SK-N-SH (cell line): ENCODE measurements around the gene VPS33A. TPM values are rescaled to one million over a fixed set of nuclear protein-coding genes. Genes with fewer than 3 reads are reported as not detected.

Source experiments
- CTCF ChIA-PET: fragments of 300-600, 350-600 bp; formaldehyde crosslinking; extraction: SDS; loops from one replicate; lab custom pipeline; 2021; lab: Yijun Ruan, JAX
- POLR2A ChIA-PET: fragments of 350-600 bp; sonication (Branson Sonifier 250); formaldehyde crosslinking; extraction: SDS; loops from one replicate; lab custom pipeline; 2020; ENCODE audit warnings: antibody characterized with exemption, inconsistent platforms; lab: Yijun Ruan, JAX
- DNase-seq: peaks from one replicate; pipeline ENCODE4 v3.0.0; 2012
- H2AFZ ChIP-seq: fragments of 200-600 bp; sonication (generic); 2 replicates; pipeline ENCODE4 v1.8.1; 2016; ENCODE audit warnings: antibody characterized with exemption, mild to moderate bottlenecking, low read depth
- H3F3A ChIP-seq: fragments of 200-600 bp; sonication (generic); replicated peaks from 2 replicates; pipeline ENCODE3; 2016; ENCODE audit warnings: antibody characterized with exemption, mild to moderate bottlenecking; ENCODE audit not compliant: insufficient read depth
- H3K27ac ChIP-seq, 2 experiments: fragments of 200-500 bp in 1 of 2; fragments of 200-600 bp in 1 of 2; sonication (Bioruptor generic) in 1 of 2; sonication (generic), shearing (Covaris generic) in 1 of 2; 2 replicates each; pipeline versions ENCODE4 v1.5.1 to v1.6.1; 2014 to 2016; ENCODE audit warnings: low read depth in 2 of 2, inconsistent platforms in 1 of 2, low read length in 1 of 2, mild to moderate bottlenecking in 1 of 2, mixed read lengths in 1 of 2
- H3K27me3 ChIP-seq: fragments of 200-600 bp; sonication (generic), shearing (Covaris generic); 2 replicates; pipeline ENCODE4 v1.6.1; 2016; ENCODE audit warnings: mixed run types; ENCODE audit not compliant: insufficient read depth
- H3K36me3 ChIP-seq, 2 experiments: fragments of 200-500 bp in 1 of 2; fragments of 200-600 bp in 1 of 2; sonication (Bioruptor generic) in 1 of 2; sonication (generic) in 1 of 2; replicated peaks in 1 of 2; 2 replicates each; pipeline versions ENCODE3 to v1.5.1; 2014 to 2016; ENCODE audit warnings: low read length in 1 of 2, mild to moderate bottlenecking in 1 of 2; ENCODE audit not compliant: insufficient read depth in 2 of 2, control insufficient read depth in 1 of 2
- H3K4me1 ChIP-seq, 2 experiments: fragments of 200-500 bp in 1 of 2; fragments of 200-600 bp in 1 of 2; sonication (Bioruptor generic) in 1 of 2; sonication (generic), shearing (Covaris generic) in 1 of 2; 2 replicates each; pipeline versions ENCODE4 v1.5.1 to v1.6.1; 2014 to 2016; ENCODE audit warnings: low read depth in 1 of 2, low read length in 1 of 2, mixed run types in 1 of 2; ENCODE audit not compliant: insufficient read depth in 2 of 2, control insufficient read depth in 1 of 2
- H3K4me2 ChIP-seq: fragments of 200-600 bp; sonication (generic), shearing (Covaris generic); 2 replicates; pipeline ENCODE4 v1.6.1; 2017; ENCODE audit warnings: mixed run types
- H3K4me3 ChIP-seq, 2 experiments: fragments of 200-500 bp in 1 of 2; fragments of 200-600 bp in 1 of 2; sonication (Bioruptor generic) in 1 of 2; sonication (generic), shearing (Covaris generic) in 1 of 2; 2 replicates each; pipeline versions ENCODE4 v1.5.1 to v1.8.1; 2014 to 2016; ENCODE audit warnings: low read depth in 2 of 2, inconsistent platforms in 1 of 2, low read length in 1 of 2, mild to moderate bottlenecking in 1 of 2, mixed read lengths in 1 of 2, moderate library complexity in 1 of 2
- H3K79me2 ChIP-seq: fragments of 200-600 bp; sonication (generic); 2 replicates; pipeline ENCODE4 v1.8.1; 2017; ENCODE audit warnings: mild to moderate bottlenecking; ENCODE audit not compliant: insufficient read depth
- H3K9ac ChIP-seq: fragments of 200-600 bp; sonication (generic); 2 replicates; pipeline ENCODE4 v1.6.1; 2017; ENCODE audit warnings: mixed run types
- H3K9me2 ChIP-seq: fragments of 200-600 bp; sonication (generic); 2 replicates; pipeline ENCODE4 v1.6.1; 2017; ENCODE audit warnings: mixed run types
- H3K9me3 ChIP-seq: fragments of 200-600 bp; sonication (generic); 2 replicates; pipeline ENCODE4 v1.6.1; 2017; ENCODE audit warnings: mixed run types, mild to moderate bottlenecking, moderate library complexity
- H4K20me1 ChIP-seq: fragments of 200-600 bp; sonication (generic); 2 replicates; pipeline ENCODE4 v1.6.1; 2017; ENCODE audit warnings: mild to moderate bottlenecking, mixed run types; ENCODE audit not compliant: insufficient read depth
- CHD2 ChIP-seq: fragments of 150-350 bp; IDR thresholded peaks from 2 replicates; pipeline ENCODE4 v1.6.1; 2018; ENCODE audit warnings: low read length; ENCODE audit not compliant: partially characterized antibody
- ELF1 ChIP-seq: IDR thresholded peaks from 2 replicates; pipeline ENCODE4 v1.4.0; 2012
- MEF2A ChIP-seq: IDR thresholded peaks from 2 replicates; pipeline ENCODE4 v1.4.0; 2012; ENCODE audit warnings: low read depth, borderline replicate concordance
- MXI1 ChIP-seq: IDR thresholded peaks from 2 replicates; pipeline ENCODE4 v1.6.1; 2012; ENCODE audit warnings: mild to moderate bottlenecking, low read depth, low read length, improper control_type of control experiment
- NFIC ChIP-seq: IDR thresholded peaks from 2 replicates; pipeline ENCODE4 v1.4.0; 2012; ENCODE audit warnings: borderline replicate concordance
- RXRA ChIP-seq: IDR thresholded peaks from 2 replicates; pipeline ENCODE4 v1.4.0; 2012; ENCODE audit warnings: low read depth, mild to moderate bottlenecking, borderline replicate concordance
- SIN3A ChIP-seq: IDR thresholded peaks from 2 replicates; pipeline ENCODE4 v1.6.1; 2012; ENCODE audit warnings: low read depth, mild to moderate bottlenecking, low read length, moderate library complexity, borderline replicate concordance
- TAF1 ChIP-seq: IDR thresholded peaks from 2 replicates; pipeline ENCODE4 v1.6.1; 2012; ENCODE audit warnings: low read depth, mild to moderate bottlenecking, low read length, moderate library complexity, borderline replicate concordance
- TEAD4 ChIP-seq: IDR thresholded peaks from 2 replicates; pipeline ENCODE4 v1.4.0; 2012; ENCODE audit warnings: mild to moderate bottlenecking, borderline replicate concordance; ENCODE audit not compliant: insufficient read depth
- YY1 ChIP-seq: IDR thresholded peaks from 2 replicates; pipeline ENCODE4 v1.4.0; 2012; ENCODE audit warnings: low read depth, mild to moderate bottlenecking
- WGBS: methylation state at CpG from one replicate; pipeline ENCODE4 v1.1.6; 2017; ENCODE audit warnings: low lambda C conversion rate; 5-methylcytosine and 5-hydroxymethylcytosine counted together
- polyA plus RNA-seq, 3 experiments: library from polyadenylated mRNA; depleted of rRNA; stranded (reverse); fragments of >200 nt; gene quantifications; 2 replicates each; pipeline ENCODE4 v1.2.3, GENCODE V29; 2012
- TF ChIP-seq, protein P1 (sequence below): fragments of 200-600 bp; sonication (generic); IDR thresholded peaks from 2 replicates; pipeline ENCODE4 v1.6.1; 2017; ENCODE audit warnings: antibody characterized with exemption, mild to moderate bottlenecking, moderate library complexity
- TF ChIP-seq, protein P2 (sequence below): fragments of 150-350 bp; IDR thresholded peaks from 2 replicates; pipeline ENCODE4 v1.6.1; 2016; ENCODE audit warnings: mild to moderate bottlenecking, low read depth, low read length
- TF ChIP-seq, protein P3 (sequence below): fragments of 150-350 bp; IDR thresholded peaks from 2 replicates; pipeline ENCODE4 v1.6.1; 2017; ENCODE audit warnings: antibody characterized with exemption, low read length, low read depth, borderline replicate concordance

The VPS33A gene
- polyA plus RNA-seq, 1 of the 3 experiments (the other 2 are of a cell fraction): 17.0 TPM

DNA sequence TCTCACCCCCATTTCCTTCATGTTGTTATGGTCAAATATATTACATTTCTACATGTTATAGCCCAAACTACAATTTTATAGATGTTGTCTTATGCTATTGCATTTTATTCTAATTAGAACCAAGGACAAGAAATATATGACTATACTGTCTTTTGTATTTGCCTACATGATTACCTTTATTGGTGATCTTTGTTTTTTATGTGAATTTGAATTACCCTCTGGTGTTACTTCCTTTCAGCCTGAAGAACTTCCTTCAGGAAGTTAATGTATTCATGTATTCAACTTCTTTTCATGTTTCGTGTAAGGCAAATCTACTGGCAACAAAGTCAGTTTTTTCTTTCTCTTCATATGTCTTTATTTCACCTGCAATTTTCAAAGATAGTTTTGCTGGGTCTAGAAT, 71.5 kb downstream of the VPS33A start:
- H2AFZ ChIP-seq: no peak overlapping the region
- ChIA-PET CTCF (interaction anchor here (1.1 to 2.5 kb wide), 3 partner anchors 71 to 161 kb away, joined by 3 to 11 read pairs (median 8); no protein-coding TSS in a partner anchor), POLR2A (no interaction called here)
- DNase-seq: no peak
- H3K27ac ChIP-seq: no peak overlapping the region
- H3F3A ChIP-seq: no peaks in the 10 kb centered on the region
- H3K4me1 ChIP-seq: no peaks in the 10 kb centered on the region
- no peaks in the 10 kb centered on the region for H3K27me3 ChIP-seq
- no peaks in the 10 kb centered on the region for H3K79me2 ChIP-seq
- 63% methylated on average over 1 of the region's 1 CpG for WGBS
- no peaks in the 10 kb centered on the region for H4K20me1 ChIP-seq
- no peak overlapping the region for H3K9ac ChIP-seq
- TF ChIP-seq MEF2A (no peak), SIN3A (no peak)
- TF ChIP-seq, protein P1, sequence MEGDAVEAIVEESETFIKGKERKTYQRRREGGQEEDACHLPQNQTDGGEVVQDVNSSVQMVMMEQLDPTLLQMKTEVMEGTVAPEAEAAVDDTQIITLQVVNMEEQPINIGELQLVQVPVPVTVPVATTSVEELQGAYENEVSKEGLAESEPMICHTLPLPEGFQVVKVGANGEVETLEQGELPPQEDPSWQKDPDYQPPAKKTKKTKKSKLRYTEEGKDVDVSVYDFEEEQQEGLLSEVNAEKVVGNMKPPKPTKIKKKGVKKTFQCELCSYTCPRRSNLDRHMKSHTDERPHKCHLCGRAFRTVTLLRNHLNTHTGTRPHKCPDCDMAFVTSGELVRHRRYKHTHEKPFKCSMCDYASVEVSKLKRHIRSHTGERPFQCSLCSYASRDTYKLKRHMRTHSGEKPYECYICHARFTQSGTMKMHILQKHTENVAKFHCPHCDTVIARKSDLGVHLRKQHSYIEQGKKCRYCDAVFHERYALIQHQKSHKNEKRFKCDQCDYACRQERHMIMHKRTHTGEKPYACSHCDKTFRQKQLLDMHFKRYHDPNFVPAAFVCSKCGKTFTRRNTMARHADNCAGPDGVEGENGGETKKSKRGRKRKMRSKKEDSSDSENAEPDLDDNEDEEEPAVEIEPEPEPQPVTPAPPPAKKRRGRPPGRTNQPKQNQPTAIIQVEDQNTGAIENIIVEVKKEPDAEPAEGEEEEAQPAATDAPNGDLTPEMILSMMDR: no peak
- no peaks in the 10 kb centered on the region; the same call in 1 of the 2 replicates for H3K9me3 ChIP-seq
- H3K4me3 ChIP-seq: no peak overlapping the region
- no peak overlapping the region for H3K4me2 ChIP-seq
- no peaks in the 10 kb centered on the region for H3K9me2 ChIP-seq
- no peaks in the 10 kb centered on the region for H3K36me3 ChIP-seq

DNA sequence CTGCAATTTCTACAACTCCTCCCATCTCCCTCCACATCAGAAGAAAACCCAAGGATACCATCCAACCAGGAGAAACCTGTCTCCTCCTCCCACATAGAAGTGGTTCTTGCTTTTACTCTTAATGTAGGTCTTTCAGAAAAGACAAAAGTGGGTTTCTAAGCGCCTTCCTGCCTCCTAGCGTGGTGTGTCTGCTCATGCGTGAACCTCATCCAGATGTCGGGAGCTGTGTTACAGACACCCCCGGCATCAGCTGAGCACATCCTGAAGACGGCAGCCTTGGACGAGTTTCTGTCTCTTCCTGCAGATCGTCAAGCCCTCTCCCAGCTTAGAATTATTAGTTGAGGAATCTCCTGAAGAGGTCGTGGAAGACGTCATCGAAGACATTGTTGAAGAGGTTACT, 73.9 kb downstream of the VPS33A start:
- ChIA-PET CTCF (interaction anchor here (0.6 to 4.9 kb wide), 8 partner anchors 10 to 163 kb away, joined by 3 to 85 read pairs (median 18); partner anchors contain the start of gene B3GNT4), POLR2A (no interaction called here)
- Histone ChIP-seq H3K9ac (no peak overlapping the region), H2AFZ (no peak overlapping the region), H3K27me3 (no peaks in the 10 kb centered on the region), H3K27ac (no peak overlapping the region), H3K79me2 (no peaks in the 10 kb centered on the region), H3K9me2 (no peaks in the 10 kb centered on the region), H3K4me2 (no peak overlapping the region), H3F3A (no peaks in the 10 kb centered on the region), H3K36me3 (no peaks in the 10 kb centered on the region), H3K4me3 (no peak overlapping the region), H4K20me1 (no peaks in the 10 kb centered on the region), H3K9me3 (no peaks in the 10 kb centered on the region; the same call in 1 of the 2 replicates), H3K4me1 (no peaks in the 10 kb centered on the region)
- WGBS: 90% methylated on average over 11 of the region's 11 CpGs
- no peak for DNase-seq
- no peak for TF ChIP-seq TEAD4
- TF ChIP-seq NFIC: no peak
- TF ChIP-seq RXRA: no peak
- TF ChIP-seq TAF1: no peak
- TF ChIP-seq, protein P1: no peak
- TF ChIP-seq CHD2: no peak
- TF ChIP-seq ELF1: no peak
- TF ChIP-seq MXI1: no peak
- TF ChIP-seq, protein P2, sequence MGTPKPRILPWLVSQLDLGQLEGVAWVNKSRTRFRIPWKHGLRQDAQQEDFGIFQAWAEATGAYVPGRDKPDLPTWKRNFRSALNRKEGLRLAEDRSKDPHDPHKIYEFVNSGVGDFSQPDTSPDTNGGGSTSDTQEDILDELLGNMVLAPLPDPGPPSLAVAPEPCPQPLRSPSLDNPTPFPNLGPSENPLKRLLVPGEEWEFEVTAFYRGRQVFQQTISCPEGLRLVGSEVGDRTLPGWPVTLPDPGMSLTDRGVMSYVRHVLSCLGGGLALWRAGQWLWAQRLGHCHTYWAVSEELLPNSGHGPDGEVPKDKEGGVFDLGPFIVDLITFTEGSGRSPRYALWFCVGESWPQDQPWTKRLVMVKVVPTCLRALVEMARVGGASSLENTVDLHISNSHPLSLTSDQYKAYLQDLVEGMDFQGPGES: no peak
- TF ChIP-seq, protein P3, sequence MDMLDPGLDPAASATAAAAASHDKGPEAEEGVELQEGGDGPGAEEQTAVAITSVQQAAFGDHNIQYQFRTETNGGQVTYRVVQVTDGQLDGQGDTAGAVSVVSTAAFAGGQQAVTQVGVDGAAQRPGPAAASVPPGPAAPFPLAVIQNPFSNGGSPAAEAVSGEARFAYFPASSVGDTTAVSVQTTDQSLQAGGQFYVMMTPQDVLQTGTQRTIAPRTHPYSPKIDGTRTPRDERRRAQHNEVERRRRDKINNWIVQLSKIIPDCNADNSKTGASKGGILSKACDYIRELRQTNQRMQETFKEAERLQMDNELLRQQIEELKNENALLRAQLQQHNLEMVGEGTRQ: no peak
- no peak for TF ChIP-seq YY1
